GM12864 (cell line): ENCODE data around the gene RNASEL.

ENCODE experiments used
- DNase-seq: peaks from one replicate; pipeline ENCODE4 v3.0.0-alpha.2; 2011; ENCODE audit warnings: low read depth
- H3K4me3 ChIP-seq: 2 replicates; pipeline ENCODE4 v1.5.1; 2011; ENCODE audit warnings: mild to moderate bottlenecking, low read depth, low read length, control low read depth
- TF ChIP-seq, protein P1 (sequence below): IDR thresholded peaks from 2 replicates; pipeline ENCODE4 v1.5.1; 2011; ENCODE audit warnings: low read depth, mild to moderate bottlenecking, moderate library complexity, low read length, control low read depth, inconsistent platforms; ENCODE audit errors: missing control alignments

Gene RNASEL

DNA sequence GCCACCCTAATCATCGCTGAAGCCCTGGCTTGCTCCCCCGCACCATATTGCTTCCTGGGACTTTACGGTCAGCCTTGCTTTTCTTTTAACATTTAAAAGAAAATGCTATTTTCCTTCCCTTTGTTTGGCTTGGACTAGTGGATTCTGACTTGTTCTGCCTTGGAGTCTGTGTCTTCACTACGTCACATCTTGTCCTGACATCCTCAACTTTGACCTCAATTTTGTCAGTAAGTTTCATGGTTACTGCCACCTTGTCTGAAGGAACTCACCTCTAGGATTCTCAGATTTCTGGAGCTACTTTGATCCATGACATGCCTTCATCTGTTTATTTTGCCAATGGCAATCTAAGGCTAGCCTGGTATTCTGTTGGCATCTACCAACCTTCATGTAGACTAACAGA lies 4.3 kb downstream of the RNASEL start:
- TF ChIP-seq, protein P1, sequence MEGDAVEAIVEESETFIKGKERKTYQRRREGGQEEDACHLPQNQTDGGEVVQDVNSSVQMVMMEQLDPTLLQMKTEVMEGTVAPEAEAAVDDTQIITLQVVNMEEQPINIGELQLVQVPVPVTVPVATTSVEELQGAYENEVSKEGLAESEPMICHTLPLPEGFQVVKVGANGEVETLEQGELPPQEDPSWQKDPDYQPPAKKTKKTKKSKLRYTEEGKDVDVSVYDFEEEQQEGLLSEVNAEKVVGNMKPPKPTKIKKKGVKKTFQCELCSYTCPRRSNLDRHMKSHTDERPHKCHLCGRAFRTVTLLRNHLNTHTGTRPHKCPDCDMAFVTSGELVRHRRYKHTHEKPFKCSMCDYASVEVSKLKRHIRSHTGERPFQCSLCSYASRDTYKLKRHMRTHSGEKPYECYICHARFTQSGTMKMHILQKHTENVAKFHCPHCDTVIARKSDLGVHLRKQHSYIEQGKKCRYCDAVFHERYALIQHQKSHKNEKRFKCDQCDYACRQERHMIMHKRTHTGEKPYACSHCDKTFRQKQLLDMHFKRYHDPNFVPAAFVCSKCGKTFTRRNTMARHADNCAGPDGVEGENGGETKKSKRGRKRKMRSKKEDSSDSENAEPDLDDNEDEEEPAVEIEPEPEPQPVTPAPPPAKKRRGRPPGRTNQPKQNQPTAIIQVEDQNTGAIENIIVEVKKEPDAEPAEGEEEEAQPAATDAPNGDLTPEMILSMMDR: no peak
- no peak overlapping the region for H3K4me3 ChIP-seq
- DNase-seq: no peak

DNA sequence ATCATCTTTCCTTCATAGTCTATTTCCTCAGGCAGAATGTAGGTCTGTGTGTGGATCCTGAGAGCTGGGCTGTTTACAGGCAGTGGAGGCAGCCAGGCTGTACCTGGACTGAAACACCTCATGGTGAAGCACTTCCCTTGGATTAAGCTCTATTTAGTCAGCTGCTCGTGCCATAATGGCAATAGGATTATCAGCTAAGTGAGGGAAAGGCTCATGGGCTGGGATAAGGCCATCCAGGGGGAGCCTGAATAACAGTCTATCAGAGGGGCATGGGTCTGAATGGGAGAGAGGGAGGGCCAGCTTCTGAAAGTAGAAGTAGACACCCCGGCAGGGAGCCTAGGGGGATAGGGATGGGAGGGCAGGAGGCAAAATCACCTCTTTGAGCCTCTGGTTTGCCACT lies 8.3 kb downstream of the RNASEL start:
- no peak for DNase-seq
- TF ChIP-seq, protein P1: no peak
- no peak overlapping the region for H3K4me3 ChIP-seq

DNA sequence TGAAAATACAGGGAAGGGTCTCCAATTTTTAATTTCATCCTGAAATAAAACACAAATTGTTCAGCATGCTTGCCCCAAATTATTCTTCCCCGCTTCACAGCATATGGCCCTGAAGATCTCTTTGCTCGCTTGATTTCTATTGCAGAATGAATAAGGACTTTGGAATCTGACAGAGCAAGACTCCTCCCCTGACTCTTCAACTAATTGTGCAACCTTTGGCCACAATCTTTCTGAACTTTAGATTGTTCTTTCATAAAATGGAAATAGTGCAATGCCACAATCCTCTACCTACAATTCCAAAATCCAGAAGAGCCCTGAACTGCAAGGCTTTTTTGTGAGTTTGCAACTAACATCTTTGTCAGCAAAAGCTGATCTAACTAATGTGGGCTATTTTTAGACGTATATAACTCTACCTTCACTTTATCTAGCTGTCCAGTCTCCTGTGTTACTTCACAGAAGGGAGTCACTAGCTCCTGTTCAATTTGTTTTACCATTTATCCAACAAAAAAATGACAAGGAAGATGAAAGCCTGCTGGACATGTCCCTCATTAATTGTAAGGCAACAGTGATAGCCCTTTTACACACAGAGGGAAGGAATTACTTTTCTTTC lies 13.4 kb downstream of the RNASEL start:
- DNase-seq: no peak
- TF ChIP-seq, protein P1: no peak
- H3K4me3 ChIP-seq: no peak overlapping the region

DNA sequence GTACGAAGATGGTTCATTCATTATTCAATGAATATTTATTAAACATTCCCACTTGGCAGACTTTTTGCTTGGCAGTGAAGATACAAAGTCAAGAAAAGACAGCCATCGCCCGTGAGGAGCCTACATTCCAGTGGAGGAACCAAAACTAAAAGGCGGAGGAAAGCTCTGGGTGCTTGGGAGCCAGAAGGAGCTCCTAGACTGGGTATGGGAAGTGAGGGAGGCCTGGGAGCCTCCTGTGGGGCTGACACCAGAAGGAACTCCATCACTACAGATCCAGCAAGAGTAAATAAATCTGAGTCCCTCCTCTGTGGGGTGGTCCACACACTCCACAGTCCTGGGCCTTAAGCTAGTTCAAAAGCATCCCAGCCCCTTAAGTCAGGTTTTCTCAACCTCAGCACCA lies 14.9 kb downstream of the RNASEL start:
- no peak for DNase-seq
- TF ChIP-seq, protein P1: no peak
- no peak overlapping the region for H3K4me3 ChIP-seq

DNA sequence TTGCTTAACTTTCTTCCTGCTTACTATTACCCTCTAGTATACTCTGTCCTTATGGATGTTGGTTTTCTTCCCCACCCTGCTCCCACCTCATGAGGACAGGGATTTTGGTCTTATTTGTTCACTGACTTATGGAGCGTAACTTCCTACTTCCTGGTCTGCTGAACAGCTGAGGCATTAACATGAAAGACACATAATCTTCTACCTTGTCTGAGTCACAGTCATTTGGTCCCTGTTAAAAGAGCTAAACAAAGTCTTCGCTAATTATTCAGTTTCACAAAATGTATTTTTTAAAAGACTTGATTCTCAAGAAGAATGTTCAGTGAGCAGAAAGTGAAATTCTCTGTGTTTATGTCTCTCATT lies 18.5 kb downstream of the RNASEL start:
- TF ChIP-seq, protein P1: no peak
- no peak overlapping the region for H3K4me3 ChIP-seq
- no peak for DNase-seq

DNA sequence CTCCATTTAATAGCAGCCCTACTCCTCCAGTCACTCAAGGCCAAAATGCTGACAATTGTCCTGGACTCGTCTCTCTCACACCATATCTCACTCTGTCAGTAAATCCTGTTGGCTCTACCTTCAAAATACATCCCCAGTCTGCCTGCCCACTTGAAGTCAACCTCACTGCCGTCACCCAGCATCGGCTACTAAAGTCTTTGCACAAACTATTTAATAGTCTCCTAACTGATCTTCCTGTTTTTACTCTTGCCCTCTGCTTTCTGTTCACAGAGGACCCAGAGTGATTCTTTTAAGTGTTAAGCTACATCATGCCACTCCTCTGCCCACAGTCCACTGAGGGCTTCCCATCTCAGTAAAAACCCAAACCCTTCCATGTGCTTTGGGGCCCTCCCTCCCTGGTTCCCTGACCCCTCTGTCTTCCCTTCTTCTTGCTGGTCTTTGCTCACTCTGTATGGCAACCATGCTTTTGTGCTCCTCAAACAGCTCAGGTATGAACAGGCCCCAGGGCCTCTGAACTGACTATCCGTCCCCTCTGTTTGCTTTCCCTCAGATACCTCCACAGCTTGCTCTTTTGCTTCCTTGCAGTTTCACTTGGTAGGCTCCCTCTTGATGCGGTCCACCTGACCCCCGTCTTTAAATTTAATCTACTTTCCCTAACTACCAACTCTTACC lies 19.0 kb downstream of the RNASEL start:
- no peak for DNase-seq
- no peak overlapping the region for H3K4me3 ChIP-seq
- TF ChIP-seq, protein P1: no peak
